Osteoblast (primary cell): Measurements from ENCODE around the gene APOBR. TPM values are rescaled to one million over a fixed set of nuclear protein-coding genes. Genes with fewer than 3 reads are reported as not detected.

Experiments
- DNase-seq: peaks from one replicate; pipeline ENCODE4 v3.0.0; 2011; ENCODE audit warnings: low spot score, mixed read lengths; ENCODE audit not compliant: insufficient read length; ENCODE audit errors: missing footprints
- H2AFZ ChIP-seq: 2 replicates; pipeline ENCODE4 v1.6.0; 2011; ENCODE audit warnings: mild to moderate bottlenecking, low read length
- H3K27ac ChIP-seq: 2 replicates; pipeline ENCODE4 v1.5.1; 2011; ENCODE audit warnings: mild to moderate bottlenecking, low read depth, low read length, moderate library complexity
- H3K27me3 ChIP-seq: 2 replicates; pipeline ENCODE4 v1.6.0; 2012; ENCODE audit warnings: mild to moderate bottlenecking, control low read depth, inconsistent platforms, low read length, moderate library complexity; ENCODE audit not compliant: insufficient read depth
- H3K36me3 ChIP-seq: 2 replicates; pipeline ENCODE4 v1.5.1; 2011; ENCODE audit warnings: mild to moderate bottlenecking, low read length, control low read depth, moderate library complexity; ENCODE audit not compliant: insufficient read depth
- H3K4me1 ChIP-seq: 2 replicates; pipeline ENCODE4 v1.5.1; 2011; ENCODE audit warnings: mild to moderate bottlenecking, low read length, control low read depth, moderate library complexity; ENCODE audit not compliant: insufficient read depth
- H3K4me2 ChIP-seq: 2 replicates; pipeline ENCODE4 v1.6.0; 2011; ENCODE audit warnings: mild to moderate bottlenecking, low read length; ENCODE audit not compliant: insufficient read depth
- H3K4me3 ChIP-seq: fragments of 200-600 bp; sonication (generic); 3 replicates; pipeline ENCODE4 v1.5.1; 2012; ENCODE audit warnings: mild to moderate bottlenecking, low read length, inconsistent platforms; ENCODE audit not compliant: insufficient read depth
- H3K79me2 ChIP-seq: 2 replicates; pipeline ENCODE4 v1.6.0; 2012; ENCODE audit warnings: mild to moderate bottlenecking, low read length, control low read depth, inconsistent platforms; ENCODE audit not compliant: insufficient read depth
- H3K9me3 ChIP-seq: 2 replicates; pipeline ENCODE4 v1.5.1; 2011; ENCODE audit warnings: low read depth, low read length, control low read depth
- H4K20me1 ChIP-seq: 2 replicates; pipeline ENCODE4 v1.6.0; 2012; ENCODE audit warnings: mild to moderate bottlenecking, low read length, control low read depth; ENCODE audit not compliant: insufficient read depth
- total RNA-seq: library from RNA; depleted of rRNA; stranded (reverse); fragments of >200 nt; gene quantifications from 2 replicates; pipeline ENCODE4 v1.2.3, GENCODE V29; 2012
- TF ChIP-seq, protein P1 (sequence below): IDR thresholded peaks from 2 replicates; pipeline ENCODE4 v1.5.1; 2011; ENCODE audit warnings: mild to moderate bottlenecking, low read depth, low read length, moderate library complexity; ENCODE audit errors: extremely low read depth

Gene APOBR
- total RNA-seq, 1 donor: not detected

- H3K4me3 ChIP-seq: no peak overlapping the region
- H4K20me1 ChIP-seq: no peaks in the 10 kb centered on the region
- H3K36me3 ChIP-seq: no peaks in the 10 kb centered on the region
- H3K27ac ChIP-seq: no peak overlapping the region
- no peak overlapping the region for H2AFZ ChIP-seq
- H3K4me1 ChIP-seq: peaks cover 8% of the 10 kb centered on the region
- TF ChIP-seq, protein P1, sequence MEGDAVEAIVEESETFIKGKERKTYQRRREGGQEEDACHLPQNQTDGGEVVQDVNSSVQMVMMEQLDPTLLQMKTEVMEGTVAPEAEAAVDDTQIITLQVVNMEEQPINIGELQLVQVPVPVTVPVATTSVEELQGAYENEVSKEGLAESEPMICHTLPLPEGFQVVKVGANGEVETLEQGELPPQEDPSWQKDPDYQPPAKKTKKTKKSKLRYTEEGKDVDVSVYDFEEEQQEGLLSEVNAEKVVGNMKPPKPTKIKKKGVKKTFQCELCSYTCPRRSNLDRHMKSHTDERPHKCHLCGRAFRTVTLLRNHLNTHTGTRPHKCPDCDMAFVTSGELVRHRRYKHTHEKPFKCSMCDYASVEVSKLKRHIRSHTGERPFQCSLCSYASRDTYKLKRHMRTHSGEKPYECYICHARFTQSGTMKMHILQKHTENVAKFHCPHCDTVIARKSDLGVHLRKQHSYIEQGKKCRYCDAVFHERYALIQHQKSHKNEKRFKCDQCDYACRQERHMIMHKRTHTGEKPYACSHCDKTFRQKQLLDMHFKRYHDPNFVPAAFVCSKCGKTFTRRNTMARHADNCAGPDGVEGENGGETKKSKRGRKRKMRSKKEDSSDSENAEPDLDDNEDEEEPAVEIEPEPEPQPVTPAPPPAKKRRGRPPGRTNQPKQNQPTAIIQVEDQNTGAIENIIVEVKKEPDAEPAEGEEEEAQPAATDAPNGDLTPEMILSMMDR: no peak
- peak; percentile 74 for DNase-seq
- H3K9me3 ChIP-seq: no peaks in the 10 kb centered on the region
- H3K4me2 ChIP-seq: no peak overlapping the region
- no peaks in the 10 kb centered on the region for H3K27me3 ChIP-seq
- H3K79me2 ChIP-seq: peaks cover 5% of the 10 kb centered on the region
Measured at GRCh38 chr16:28495098-28495793, 803 bp downstream of the APOBR start.

- TF ChIP-seq, protein P1: no peak
- no peak overlapping the region for H3K4me2 ChIP-seq
- no peaks in the 10 kb centered on the region for H3K27me3 ChIP-seq
- H3K27ac ChIP-seq: no peak overlapping the region
- H3K4me1 ChIP-seq: peaks cover 5% of the 10 kb centered on the region
- H3K4me3 ChIP-seq: no peak overlapping the region
- H3K9me3 ChIP-seq: no peaks in the 10 kb centered on the region
- DNase-seq: peak; percentile 70
- H4K20me1 ChIP-seq: no peaks in the 10 kb centered on the region
- H3K36me3 ChIP-seq: no peaks in the 10 kb centered on the region
- no peak overlapping the region for H2AFZ ChIP-seq
- peaks cover 5% of the 10 kb centered on the region for H3K79me2 ChIP-seq
Measured at GRCh38 chr16:28495795-28496749, 1.6 kb downstream of the APOBR start.

- Histone ChIP-seq H3K4me3 (no peak overlapping the region), H3K27ac (no peak overlapping the region), H3K79me2 (no peaks in the 10 kb centered on the region), H3K36me3 (no peaks in the 10 kb centered on the region), H3K4me2 (no peak overlapping the region), H2AFZ (no peak overlapping the region), H3K27me3 (no peaks in the 10 kb centered on the region), H3K9me3 (no peaks in the 10 kb centered on the region), H3K4me1 (no peaks in the 10 kb centered on the region), H4K20me1 (no peaks in the 10 kb centered on the region)
- peak; percentile 80 for DNase-seq
- TF ChIP-seq, protein P1: no peak
Measured at GRCh38 chr16:28496844-28497243, 2.4 kb downstream of the APOBR start.

GRCh38 chr16:28497386-28497785, 2.9 kb downstream of the APOBR start:
- Histone ChIP-seq H3K27me3 (no peaks in the 10 kb centered on the region), H3K4me2 (no peak overlapping the region), H3K36me3 (no peaks in the 10 kb centered on the region), H3K4me1 (no peaks in the 10 kb centered on the region), H3K27ac (no peak overlapping the region), H3K4me3 (no peak overlapping the region), H2AFZ (no peak overlapping the region), H4K20me1 (no peaks in the 10 kb centered on the region), H3K79me2 (no peaks in the 10 kb centered on the region), H3K9me3 (no peaks in the 10 kb centered on the region)
- peak; percentile 57 for DNase-seq
- TF ChIP-seq, protein P1: no peak
